ENCODE measurements around the gene ZNF730. TPM values are rescaled to one million over a fixed set of nuclear protein-coding genes. Genes with fewer than 3 reads are reported as not detected.

ZNF730 gene
- polyA plus RNA-seq, 3 donors: not detected

DNA sequence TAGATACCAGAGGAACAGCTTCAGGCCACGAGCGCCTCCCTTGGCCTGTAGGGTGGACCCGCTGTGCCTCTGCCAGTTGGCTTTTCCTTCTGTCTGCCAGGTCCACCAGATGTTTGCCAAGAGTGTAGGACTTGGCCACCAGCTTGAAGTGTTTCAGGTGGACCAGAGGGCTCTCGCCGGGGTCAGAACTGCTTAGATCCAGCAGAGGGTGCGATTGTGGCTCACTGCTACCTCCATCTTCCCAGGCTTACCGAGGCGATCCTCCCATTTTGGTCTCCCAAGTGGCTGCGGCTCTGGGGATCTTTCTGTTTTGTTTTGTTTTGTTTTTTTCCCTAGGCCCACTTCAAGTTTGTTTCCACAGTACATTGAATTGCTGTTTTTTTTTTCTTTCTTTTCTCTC lies 23.0 kb upstream of the ZNF730 start:
- Histone ChIP-seq H3K27me3 (ENCODE audit: control insufficient read depth in 2 of 2, insufficient read depth in 2 of 2, low read length in 2 of 2) (no peaks in the 10 kb centered on the region), H3K9me3 (replicated peaks in 1 of 2; ENCODE audit: control insufficient read depth in 1 of 2, insufficient read depth in 1 of 2, low read length in 2 of 2) (peaks cover 88 to 89% of the 10 kb centered on the region in 2 donors), H3K9ac (ENCODE audit: insufficient read depth, low read length, poor library complexity, severe bottlenecking) (no peak overlapping the region), H3K4me2 (replicated peaks; ENCODE audit: extremely low read depth, low read length, poor library complexity, severe bottlenecking) (no peak overlapping the region), H3K4me3 (replicated peaks in 1 of 3; ENCODE audit: low read depth in 2 of 3, low read length in 3 of 3) (no peak overlapping the region), H3K27ac (ENCODE audit: low read depth in 1 of 2, low read length in 2 of 2) (no peak overlapping the region), H3K36me3 (replicated peaks in 1 of 2; ENCODE audit: control insufficient read depth in 1 of 2, insufficient read depth in 2 of 2, low read length in 2 of 2) (peaks cover 0 to 29% of the 10 kb centered on the region in 2 donors), H4K20me1 (ENCODE audit: insufficient read depth, low read length) (no peaks in the 10 kb centered on the region), H3K79me2 (ENCODE audit: insufficient read depth, low read length) (no peaks in the 10 kb centered on the region), H3K4me1 (ENCODE audit: control insufficient read depth in 1 of 2, insufficient read depth in 2 of 2, low read length in 2 of 2) (no peaks in the 10 kb centered on the region), H2AFZ (ENCODE audit: insufficient read depth, low read depth, low read length, poor library complexity, severe bottlenecking) (no peak overlapping the region)
- Mint-ChIP-seq H3K9me3 (peaks cover 46 to 85% (median 78%) of the 10 kb centered on the region in 7 donors), H3K27me3 (ENCODE audit: low read depth in 3 of 3) (no peaks in the 10 kb centered on the region), H3K36me3 (peaks cover 33 to 36% of the 10 kb centered on the region in 2 donors), H3K4me1 (no peaks in the 10 kb centered on the region), H3K4me3 (no peak overlapping the region), H3K27ac (no peak overlapping the region)
- intact Hi-C loops (cut with micrococcal nuclease): no loop called here
- TF ChIP-seq, protein P1, sequence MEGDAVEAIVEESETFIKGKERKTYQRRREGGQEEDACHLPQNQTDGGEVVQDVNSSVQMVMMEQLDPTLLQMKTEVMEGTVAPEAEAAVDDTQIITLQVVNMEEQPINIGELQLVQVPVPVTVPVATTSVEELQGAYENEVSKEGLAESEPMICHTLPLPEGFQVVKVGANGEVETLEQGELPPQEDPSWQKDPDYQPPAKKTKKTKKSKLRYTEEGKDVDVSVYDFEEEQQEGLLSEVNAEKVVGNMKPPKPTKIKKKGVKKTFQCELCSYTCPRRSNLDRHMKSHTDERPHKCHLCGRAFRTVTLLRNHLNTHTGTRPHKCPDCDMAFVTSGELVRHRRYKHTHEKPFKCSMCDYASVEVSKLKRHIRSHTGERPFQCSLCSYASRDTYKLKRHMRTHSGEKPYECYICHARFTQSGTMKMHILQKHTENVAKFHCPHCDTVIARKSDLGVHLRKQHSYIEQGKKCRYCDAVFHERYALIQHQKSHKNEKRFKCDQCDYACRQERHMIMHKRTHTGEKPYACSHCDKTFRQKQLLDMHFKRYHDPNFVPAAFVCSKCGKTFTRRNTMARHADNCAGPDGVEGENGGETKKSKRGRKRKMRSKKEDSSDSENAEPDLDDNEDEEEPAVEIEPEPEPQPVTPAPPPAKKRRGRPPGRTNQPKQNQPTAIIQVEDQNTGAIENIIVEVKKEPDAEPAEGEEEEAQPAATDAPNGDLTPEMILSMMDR (IDR thresholded peaks at IDR 0.05): no peak
- no peak for DNase-seq
- 100% methylated on average over 5 of the region's 9 CpGs for WGBS (ENCODE audit: insufficient coverage)

- Mint-ChIP-seq H3K36me3 (peaks cover 29 to 33% of the 10 kb centered on the region in 2 donors), H3K9me3 (peaks cover 35 to 75% (median 71%) of the 10 kb centered on the region in 7 donors), H3K4me3 (no peak overlapping the region), H3K27me3 (ENCODE audit: low read depth in 3 of 3) (no peaks in the 10 kb centered on the region), H3K4me1 (no peaks in the 10 kb centered on the region), H3K27ac (no peak overlapping the region)
- Histone ChIP-seq H3K9me3 (replicated peaks in 1 of 2; ENCODE audit: control insufficient read depth in 1 of 2, insufficient read depth in 1 of 2, low read length in 2 of 2) (peaks cover 78 to 86% of the 10 kb centered on the region in 2 donors), H3K4me2 (replicated peaks; ENCODE audit: extremely low read depth, low read length, poor library complexity, severe bottlenecking) (no peak overlapping the region), H3K27me3 (ENCODE audit: control insufficient read depth in 2 of 2, insufficient read depth in 2 of 2, low read length in 2 of 2) (no peaks in the 10 kb centered on the region), H2AFZ (ENCODE audit: insufficient read depth, low read depth, low read length, poor library complexity, severe bottlenecking) (no peak overlapping the region), H3K9ac (ENCODE audit: insufficient read depth, low read length, poor library complexity, severe bottlenecking) (no peak overlapping the region), H4K20me1 (ENCODE audit: insufficient read depth, low read length) (no peaks in the 10 kb centered on the region), H3K4me3 (replicated peaks in 1 of 3; ENCODE audit: low read depth in 2 of 3, low read length in 3 of 3) (no peak overlapping the region), H3K36me3 (replicated peaks in 1 of 2; ENCODE audit: control insufficient read depth in 1 of 2, insufficient read depth in 2 of 2, low read length in 2 of 2) (peaks cover 0 to 29% of the 10 kb centered on the region in 2 donors), H3K79me2 (ENCODE audit: insufficient read depth, low read length) (no peaks in the 10 kb centered on the region), H3K27ac (ENCODE audit: low read depth in 1 of 2, low read length in 2 of 2) (no peak overlapping the region), H3K4me1 (ENCODE audit: control insufficient read depth in 1 of 2, insufficient read depth in 2 of 2, low read length in 2 of 2) (no peaks in the 10 kb centered on the region)
- intact Hi-C loops (cut with micrococcal nuclease): no loop called here
- no peak for DNase-seq
- TF ChIP-seq, protein P1 (IDR thresholded peaks at IDR 0.05): no peak
- WGBS (ENCODE audit: insufficient coverage): 88% methylated on average over 1 of the region's 1 CpG
Observed at GRCh38 chr19:23095418-23095817, 21.4 kb upstream of the ZNF730 start.
